ENCODE results near the gene SERPINE2.

The SERPINE2 gene

DNA sequence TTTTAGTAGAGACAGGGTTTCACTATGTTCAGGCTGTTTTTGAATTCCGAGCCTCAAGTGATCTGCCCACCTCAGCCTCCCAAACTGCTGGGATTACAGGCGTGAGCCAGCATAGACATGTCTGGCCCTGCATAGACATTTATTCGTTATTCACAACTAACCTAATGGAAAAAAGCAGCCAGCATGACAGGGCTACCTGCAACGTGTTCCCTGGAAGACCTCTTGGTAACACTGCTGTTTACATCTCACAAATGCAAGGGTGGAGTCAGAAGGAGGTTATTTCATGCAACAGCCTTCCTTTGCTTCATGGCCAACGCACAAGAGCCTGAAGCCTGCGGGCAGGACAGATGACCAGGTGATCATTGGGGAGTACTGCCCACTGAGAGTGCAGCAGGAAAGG lies 9.2 kb downstream of the SERPINE2 start:
- Histone ChIP-seq H3K9me3 (ENCODE audit: severe bottlenecking) (no peaks in the 10 kb centered on the region), H3K27me3 (ENCODE audit: insufficient read depth, low read depth, severe bottlenecking) (no peaks in the 10 kb centered on the region), H3K4me3 (ENCODE audit: low read depth, low read length) (no peak overlapping the region), H3K27ac (no peak overlapping the region), H3K36me3 (no peaks in the 10 kb centered on the region)
- TF ChIP-seq, protein P1, sequence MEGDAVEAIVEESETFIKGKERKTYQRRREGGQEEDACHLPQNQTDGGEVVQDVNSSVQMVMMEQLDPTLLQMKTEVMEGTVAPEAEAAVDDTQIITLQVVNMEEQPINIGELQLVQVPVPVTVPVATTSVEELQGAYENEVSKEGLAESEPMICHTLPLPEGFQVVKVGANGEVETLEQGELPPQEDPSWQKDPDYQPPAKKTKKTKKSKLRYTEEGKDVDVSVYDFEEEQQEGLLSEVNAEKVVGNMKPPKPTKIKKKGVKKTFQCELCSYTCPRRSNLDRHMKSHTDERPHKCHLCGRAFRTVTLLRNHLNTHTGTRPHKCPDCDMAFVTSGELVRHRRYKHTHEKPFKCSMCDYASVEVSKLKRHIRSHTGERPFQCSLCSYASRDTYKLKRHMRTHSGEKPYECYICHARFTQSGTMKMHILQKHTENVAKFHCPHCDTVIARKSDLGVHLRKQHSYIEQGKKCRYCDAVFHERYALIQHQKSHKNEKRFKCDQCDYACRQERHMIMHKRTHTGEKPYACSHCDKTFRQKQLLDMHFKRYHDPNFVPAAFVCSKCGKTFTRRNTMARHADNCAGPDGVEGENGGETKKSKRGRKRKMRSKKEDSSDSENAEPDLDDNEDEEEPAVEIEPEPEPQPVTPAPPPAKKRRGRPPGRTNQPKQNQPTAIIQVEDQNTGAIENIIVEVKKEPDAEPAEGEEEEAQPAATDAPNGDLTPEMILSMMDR (IDR thresholded peaks at IDR 0.05; ENCODE audit: low read depth, low read length), result no peak
- no peak for DNase-seq

DNA sequence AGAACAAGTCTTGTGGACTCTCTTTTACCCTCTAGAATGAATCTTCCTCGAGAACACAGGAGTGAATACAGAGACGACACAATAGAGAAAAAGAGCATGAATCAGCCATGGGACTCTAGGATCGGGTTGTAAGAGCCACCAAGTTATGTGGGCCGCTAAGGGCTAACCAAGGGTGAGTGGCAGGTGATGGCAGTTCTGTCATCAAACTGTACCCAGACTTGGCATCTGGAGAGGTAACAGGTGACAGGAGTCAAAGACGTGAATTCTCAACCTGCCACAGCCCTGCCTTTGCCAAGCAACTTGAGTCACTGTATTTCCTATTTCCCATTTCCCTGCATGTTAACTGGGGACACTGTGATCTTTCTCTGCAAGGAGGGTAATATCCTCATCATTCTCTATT lies 11.2 kb downstream of the SERPINE2 start:
- Histone ChIP-seq H3K27me3 (ENCODE audit: insufficient read depth, low read depth, severe bottlenecking) (no peaks in the 10 kb centered on the region), H3K36me3 (no peaks in the 10 kb centered on the region), H3K9me3 (ENCODE audit: severe bottlenecking) (no peaks in the 10 kb centered on the region), H3K4me3 (ENCODE audit: low read depth, low read length) (no peak overlapping the region), H3K27ac (no peak overlapping the region)
- TF ChIP-seq, protein P1 (IDR thresholded peaks at IDR 0.05; ENCODE audit: low read depth, low read length), result no peak
- no peak for DNase-seq

DNA sequence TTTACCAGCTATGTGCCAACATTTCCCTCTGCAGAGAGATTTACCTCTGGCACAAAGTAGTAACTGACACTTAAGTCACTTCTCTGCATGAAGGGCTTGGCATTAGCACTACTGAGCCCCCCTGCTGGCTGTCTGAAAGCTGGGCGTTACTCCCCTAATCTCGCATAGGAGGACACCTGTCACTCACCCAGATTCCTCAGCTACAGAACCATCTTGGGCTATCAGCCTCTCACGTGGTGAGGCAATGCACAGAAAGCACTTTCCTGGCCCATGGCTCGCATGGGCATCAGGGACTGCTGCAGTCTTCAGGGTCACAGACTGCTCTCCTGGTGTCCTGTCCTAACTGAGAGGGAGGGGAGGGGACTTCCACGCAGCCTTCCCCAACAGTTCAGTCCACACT lies 12.0 kb downstream of the SERPINE2 start:
- no peak overlapping the region for H3K4me3 ChIP-seq (ENCODE audit: low read depth, low read length)
- no peaks in the 10 kb centered on the region for H3K27me3 ChIP-seq (ENCODE audit: insufficient read depth, low read depth, severe bottlenecking)
- H3K9me3 ChIP-seq (ENCODE audit: severe bottlenecking), result no peaks in the 10 kb centered on the region
- TF ChIP-seq, protein P1 (IDR thresholded peaks at IDR 0.05; ENCODE audit: low read depth, low read length), result no peak
- no peaks in the 10 kb centered on the region for H3K36me3 ChIP-seq
- no peak overlapping the region for H3K27ac ChIP-seq
- peak; percentile 70 for DNase-seq

DNA sequence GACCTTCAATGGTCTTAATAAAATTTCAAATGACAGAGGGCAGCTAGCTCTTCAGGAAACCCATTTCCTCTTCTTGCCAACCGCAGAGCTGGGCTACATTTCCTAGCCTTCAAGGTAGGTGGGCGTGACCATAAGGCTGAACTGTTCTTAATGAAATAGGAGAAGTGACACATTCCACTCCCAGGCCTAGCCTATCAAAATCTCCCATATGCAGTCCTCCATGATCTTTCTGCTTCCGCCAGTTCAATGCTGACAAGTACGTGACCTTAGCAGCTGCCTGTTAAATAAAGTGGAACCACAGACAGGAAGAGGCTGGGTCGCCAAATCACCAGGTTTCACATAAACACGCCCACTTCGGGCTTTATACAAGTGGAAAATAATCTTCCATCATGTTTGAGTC lies 13.2 kb downstream of the SERPINE2 start:
- no peaks in the 10 kb centered on the region for H3K36me3 ChIP-seq
- TF ChIP-seq, protein P1 (IDR thresholded peaks at IDR 0.05; ENCODE audit: low read depth, low read length), result no peak
- no peak overlapping the region for H3K27ac ChIP-seq
- no peaks in the 10 kb centered on the region for H3K9me3 ChIP-seq (ENCODE audit: severe bottlenecking)
- no peaks in the 10 kb centered on the region for H3K27me3 ChIP-seq (ENCODE audit: insufficient read depth, low read depth, severe bottlenecking)
- DNase-seq, result no peak
- H3K4me3 ChIP-seq (ENCODE audit: low read depth, low read length), result no peak overlapping the region

DNA sequence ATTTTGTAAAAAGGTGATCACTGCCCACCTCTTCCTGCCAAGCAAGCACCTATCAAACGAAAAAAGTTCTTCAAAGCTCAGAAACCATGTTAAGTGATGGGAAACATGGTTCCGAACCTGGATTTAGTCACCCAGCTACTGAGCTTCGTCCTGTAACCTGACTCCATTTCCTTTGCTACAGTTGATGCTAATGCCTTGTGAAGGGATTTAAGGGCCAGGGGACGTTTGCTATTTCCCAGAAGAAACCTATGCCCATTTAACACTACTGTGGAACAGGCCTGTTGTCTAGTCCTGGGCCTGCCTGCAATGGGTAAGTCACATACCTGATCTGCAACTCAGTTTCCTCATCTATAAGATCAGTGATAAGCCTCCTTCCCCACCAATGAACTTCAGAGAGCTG lies 14.8 kb downstream of the SERPINE2 start:
- Histone ChIP-seq H3K27ac (no peak overlapping the region), H3K27me3 (ENCODE audit: insufficient read depth, low read depth, severe bottlenecking) (no peaks in the 10 kb centered on the region), H3K4me3 (ENCODE audit: low read depth, low read length) (no peak overlapping the region), H3K9me3 (ENCODE audit: severe bottlenecking) (no peaks in the 10 kb centered on the region), H3K36me3 (no peaks in the 10 kb centered on the region)
- DNase-seq, result no peak
- TF ChIP-seq, protein P1 (IDR thresholded peaks at IDR 0.05; ENCODE audit: low read depth, low read length), result no peak

DNA sequence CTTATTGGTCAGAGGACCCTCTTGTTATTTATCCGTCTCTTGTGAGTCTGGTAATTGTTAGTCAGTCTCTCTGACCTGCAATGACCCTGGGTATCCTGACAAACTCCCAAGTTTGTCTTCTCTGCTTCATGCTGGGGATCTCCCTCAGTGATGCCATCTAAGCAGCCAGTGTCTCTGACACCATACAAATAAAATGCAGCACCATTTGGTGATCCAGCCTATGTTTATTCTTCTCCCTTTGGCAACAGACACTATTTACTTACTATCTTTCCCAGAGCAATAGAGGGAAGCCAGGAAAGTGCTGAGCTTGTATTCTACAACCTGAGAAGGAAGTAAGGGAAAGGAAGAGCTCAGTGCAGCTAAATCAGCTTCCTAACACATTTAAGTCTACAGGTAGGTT lies 15.9 kb downstream of the SERPINE2 start:
- DNase-seq, result no peak
- Histone ChIP-seq H3K9me3 (ENCODE audit: severe bottlenecking) (no peaks in the 10 kb centered on the region), H3K27me3 (ENCODE audit: insufficient read depth, low read depth, severe bottlenecking) (no peaks in the 10 kb centered on the region), H3K36me3 (no peaks in the 10 kb centered on the region), H3K27ac (no peak overlapping the region), H3K4me3 (ENCODE audit: low read depth, low read length) (no peak overlapping the region)
- TF ChIP-seq, protein P1 (IDR thresholded peaks at IDR 0.05; ENCODE audit: low read depth, low read length), result no peak
